ENCODE measurements around the gene SMPD4. TPM values are rescaled to one million over a fixed set of nuclear protein-coding genes. Genes with fewer than 3 reads are reported as not detected.
"Not testable (repeated sequence)": the region's sequence is repeated elsewhere in the genome, so short reads cannot be mapped to it uniquely, and the experiment has no call there.

Gene SMPD4
- polyA plus RNA-seq, 3 donors, result 10.5 to 34.6 (median 14.2) TPM

- peaks cover 15 to 22% of the 10 kb centered on the region in 2 donors for H3K4me1 ChIP-seq (ENCODE audit: control insufficient read depth in 1 of 2, insufficient read depth in 2 of 2, low read length in 2 of 2)
- H3K4me3 ChIP-seq (replicated peaks in 1 of 3; ENCODE audit: low read depth in 2 of 3, low read length in 3 of 3), result no peak overlapping the region
- no peak overlapping the region for H2AFZ ChIP-seq (ENCODE audit: insufficient read depth, low read depth, low read length, poor library complexity, severe bottlenecking)
- Mint-ChIP-seq H3K9me3 (no peaks in the 10 kb centered on the region), H3K27me3 (ENCODE audit: low read depth in 3 of 3) (peaks cover 0 to 1% (median 0%) of the 10 kb centered on the region in 3 donors), H3K4me1 (peaks cover 19% of the 10 kb centered on the region), H3K27ac (peak overlapping the region in 3 of 7 donors; percentile 13 to 55 (median 33)), H3K36me3 (peaks cover 0 to 26% of the 10 kb centered on the region in 2 donors), H3K4me3 (no peak overlapping the region)
- no peaks in the 10 kb centered on the region for H3K36me3 ChIP-seq (replicated peaks in 1 of 2; ENCODE audit: control insufficient read depth in 1 of 2, insufficient read depth in 2 of 2, low read length in 2 of 2)
- H3K79me2 ChIP-seq (ENCODE audit: insufficient read depth, low read length), result peaks cover 37% of the 10 kb centered on the region
- no peaks in the 10 kb centered on the region for H3K27me3 ChIP-seq (ENCODE audit: control insufficient read depth in 2 of 2, insufficient read depth in 2 of 2, low read length in 2 of 2)
- no peak for DNase-seq
- intact Hi-C loops (cut with micrococcal nuclease), result loop anchor here in 1 of 2 donors (10.0 kb wide), 1 partner anchor 311 kb away; no protein-coding TSS in a partner anchor
- H3K4me2 ChIP-seq (replicated peaks; ENCODE audit: extremely low read depth, low read length, poor library complexity, severe bottlenecking), result no peak overlapping the region
- no peak overlapping the region for H3K9ac ChIP-seq (ENCODE audit: insufficient read depth, low read length, poor library complexity, severe bottlenecking)
- H3K27ac ChIP-seq (ENCODE audit: low read depth in 1 of 2, low read length in 2 of 2), result no peak overlapping the region
- 67% methylated on average over 3 of the region's 10 CpGs for WGBS (ENCODE audit: insufficient coverage)
- H3K9me3 ChIP-seq (replicated peaks in 1 of 2; ENCODE audit: control insufficient read depth in 1 of 2, insufficient read depth in 1 of 2, low read length in 2 of 2), result no peaks in the 10 kb centered on the region
- H4K20me1 ChIP-seq (ENCODE audit: insufficient read depth, low read length), result no peaks in the 10 kb centered on the region
- TF ChIP-seq CTCF (IDR thresholded peaks at IDR 0.05), result no peak
Observed at GRCh38 chr2:130185436-130185835, 4.0 kb upstream of the SMPD4 start.

GRCh38 chr2:130183512-130184373 is 2.3 kb upstream of the SMPD4 start:
- Histone ChIP-seq H3K36me3 (replicated peaks in 1 of 2; ENCODE audit: control insufficient read depth in 1 of 2, insufficient read depth in 2 of 2, low read length in 2 of 2) (no peaks in the 10 kb centered on the region), H2AFZ (ENCODE audit: insufficient read depth, low read depth, low read length, poor library complexity, severe bottlenecking) (no peak overlapping the region), H3K4me1 (ENCODE audit: control insufficient read depth in 1 of 2, insufficient read depth in 2 of 2, low read length in 2 of 2) (peaks cover 17 to 25% of the 10 kb centered on the region in 2 donors), H3K27ac (ENCODE audit: low read depth in 1 of 2, low read length in 2 of 2) (peak overlapping the region in 1 of 2 donors; percentile 41), H3K79me2 (ENCODE audit: insufficient read depth, low read length) (peaks cover 54% of the 10 kb centered on the region), H4K20me1 (ENCODE audit: insufficient read depth, low read length) (no peaks in the 10 kb centered on the region), H3K9ac (ENCODE audit: insufficient read depth, low read length, poor library complexity, severe bottlenecking) (no peak overlapping the region), H3K4me2 (replicated peaks; ENCODE audit: extremely low read depth, low read length, poor library complexity, severe bottlenecking) (no peak overlapping the region), H3K9me3 (replicated peaks in 1 of 2; ENCODE audit: control insufficient read depth in 1 of 2, insufficient read depth in 1 of 2, low read length in 2 of 2) (no peaks in the 10 kb centered on the region), H3K4me3 (replicated peaks in 1 of 3; ENCODE audit: low read depth in 2 of 3, low read length in 3 of 3) (peak overlapping the region in 1 of 3 experiments; percentile 90), H3K27me3 (ENCODE audit: control insufficient read depth in 2 of 2, insufficient read depth in 2 of 2, low read length in 2 of 2) (no peaks in the 10 kb centered on the region)
- no peak for DNase-seq
- Mint-ChIP-seq H3K36me3 (peaks cover 0 to 16% of the 10 kb centered on the region in 2 donors), H3K27ac (peak overlapping the region in 3 of 7 donors; percentile 33 to 64 (median 40)), H3K4me1 (peaks cover 21% of the 10 kb centered on the region), H3K9me3 (no peaks in the 10 kb centered on the region), H3K27me3 (ENCODE audit: low read depth in 3 of 3) (no peaks in the 10 kb centered on the region), H3K4me3 (no peak overlapping the region)
- intact Hi-C loops (cut with micrococcal nuclease), result loop anchor here in 1 of 2 donors (10.0 kb wide), 1 partner anchor 309 kb away; no protein-coding TSS in a partner anchor
- TF ChIP-seq CTCF (IDR thresholded peaks at IDR 0.05), result no peak
- 95% methylated on average over 19 of the region's 26 CpGs for WGBS (ENCODE audit: insufficient coverage)

- DNase-seq; H3K9me3 ChIP-seq (replicated peaks in 1 of 2; ENCODE audit: control insufficient read depth in 1 of 2, insufficient read depth in 1 of 2, low read length in 2 of 2); H3K36me3 Mint-ChIP-seq; H4K20me1 ChIP-seq (ENCODE audit: insufficient read depth, low read length); H3K9me3 Mint-ChIP-seq; H3K27me3 Mint-ChIP-seq (ENCODE audit: low read depth in 3 of 3); H3K27me3 ChIP-seq (ENCODE audit: control insufficient read depth in 2 of 2, insufficient read depth in 2 of 2, low read length in 2 of 2); H3K36me3 ChIP-seq (replicated peaks in 1 of 2; ENCODE audit: control insufficient read depth in 1 of 2, insufficient read depth in 2 of 2, low read length in 2 of 2): not testable (repeated sequence)
- Mint-ChIP-seq H3K4me1 (peaks cover 21% of the 10 kb centered on the region), H3K4me3 (peak overlapping the region; percentile 48 to 68), H3K27ac (peak overlapping the region in 4 of 7 donors; percentile 21 to 40 (median 29))
- Histone ChIP-seq H3K9ac (ENCODE audit: insufficient read depth, low read length, poor library complexity, severe bottlenecking) (peak overlapping the region; percentile 79), H2AFZ (ENCODE audit: insufficient read depth, low read depth, low read length, poor library complexity, severe bottlenecking) (peak overlapping the region; percentile 53), H3K4me2 (replicated peaks; ENCODE audit: extremely low read depth, low read length, poor library complexity, severe bottlenecking) (peak overlapping the region; percentile 59), H3K79me2 (ENCODE audit: insufficient read depth, low read length) (peaks cover 61% of the 10 kb centered on the region), H3K4me1 (ENCODE audit: control insufficient read depth in 1 of 2, insufficient read depth in 2 of 2, low read length in 2 of 2) (peaks cover 17 to 25% of the 10 kb centered on the region in 2 donors), H3K27ac (ENCODE audit: low read depth in 1 of 2, low read length in 2 of 2) (peak overlapping the region in 1 of 2 donors; percentile 28), H3K4me3 (replicated peaks in 1 of 3; ENCODE audit: low read depth in 2 of 3, low read length in 3 of 3) (peak overlapping the region in 2 of 3 experiments; percentile 23 to 90)
- intact Hi-C loops (cut with micrococcal nuclease), result loop anchor here in 1 of 2 donors (10.0 kb wide), 1 partner anchor 308 kb away; no protein-coding TSS in a partner anchor
- 24% methylated on average over 13 of the region's 23 CpGs for WGBS (ENCODE audit: insufficient coverage)
Observed at GRCh38 chr2:130182826-130183511, 1.6 kb upstream of the SMPD4 start.

Data from CD14-positive monocyte (primary cell).